AG10803 (cell line): ENCODE measurements around the gene GALNS.
A peak's percentile ranks its signal among the peaks of the same experiment; 100 is the strongest.

Experiments
- DNase-seq: peaks from one replicate; pipeline ENCODE4 v3.0.0; 2010; ENCODE audit warnings: low read depth
- H3K4me3 ChIP-seq: 2 replicates; pipeline ENCODE4 v1.5.1; 2011; ENCODE audit warnings: mild to moderate bottlenecking, low read length, control low read depth
- CTCF ChIP-seq: conservative IDR thresholded peaks from 2 replicates; pipeline ENCODE4 v1.5.1; 2011; ENCODE audit warnings: mild to moderate bottlenecking, low read length, control low read depth, inconsistent platforms

GALNS gene

GRCh38 chr16:88815227-88815626 is 41.5 kb downstream of the GALNS start:
- H3K4me3 ChIP-seq = no peak overlapping the region
- no peak for DNase-seq
- TF ChIP-seq CTCF = no peak

GRCh38 chr16:88814144-88814502 is 42.6 kb downstream of the GALNS start:
- no peak overlapping the region for H3K4me3 ChIP-seq
- no peak for TF ChIP-seq CTCF
- no peak for DNase-seq

GRCh38 chr16:88813269-88814143 is 43.2 kb downstream of the GALNS start:
- no peak overlapping the region for H3K4me3 ChIP-seq
- TF ChIP-seq CTCF = no peak
- no peak for DNase-seq

- H3K4me3 ChIP-seq = peak overlapping the region; percentile 74
- peak; percentile 63 for DNase-seq
- peak; percentile 15; the same call in 1 of the 2 replicates for TF ChIP-seq CTCF
Measured at GRCh38 chr16:88812513-88813268, 44.1 kb downstream of the GALNS start.

GRCh38 chr16:88811769-88812512 is 44.8 kb downstream of the GALNS start, which contains the start of gene APRT:
APRT (minus strand) TSS chr16:88811928; CDS start chr16:88811899, 29 bp downstream.
- H3K4me3 ChIP-seq = peak within 1 kb of the TSS; percentile 74
- TF ChIP-seq CTCF = no peak
- DNase-seq = peak; percentile 92

- peak overlapping the region; percentile 74 for H3K4me3 ChIP-seq
- peak; percentile 71 for DNase-seq
- TF ChIP-seq CTCF = no peak
Measured at GRCh38 chr16:88810912-88811768, 45.6 kb downstream of the GALNS start.
